K562 (cell line): ENCODE data around the gene MAGI2. TPM values are rescaled to one million over a fixed set of nuclear protein-coding genes. Genes with fewer than 3 reads are reported as not detected.

Source experiments
- ATAC-seq: fragments of 200-7000 bp; cut with Tn5 transposase; 3 replicates; pipeline ENCODE4 v1.9.1; 2020; ENCODE audit warnings: moderate library complexity
- BruUV-seq: library from RNA; stranded (reverse); fragments of 400-500 nt; replicated peaks from 2 replicates; lab custom pipeline; 2021; lab: Mats Ljungman, UMichigan
- CTCF ChIA-PET: fragments of 300-600 bp; formaldehyde crosslinking; extraction: SDS; loops from one replicate; lab custom pipeline; 2021; ENCODE audit warnings: low intra/inter-chr PET ratio; lab: Yijun Ruan, JAX
- POLR2A ChIA-PET: fragments of 300-600, 350-650 bp; sonication (Branson Sonifier 250); formaldehyde crosslinking; extraction: SDS; loops from one replicate; lab custom pipeline; 2021; ENCODE audit warnings: antibody characterized with exemption, inconsistent platforms; lab: Yijun Ruan, JAX
- DNase-seq, 4 experiments: peaks; one replicate each; pipeline versions ENCODE4 v3.0.0 to v3.0.0-alpha.2; 2011 to 2018; ENCODE audit warnings: low spot score in 3 of 4, mixed read lengths in 3 of 4; ENCODE audit errors: extremely low read depth in 1 of 4
- FAIRE-seq: peaks from 2 replicates; lab custom pipeline; 2011; peaks lifted over from hg19 to GRCh38; lab: Jason Lieb, UNC
- H2AFZ ChIP-seq: 2 replicates; pipeline ENCODE4 v1.6.0; 2011; ENCODE audit warnings: low read depth, low read length, control low read depth, inconsistent platforms
- H3K27ac ChIP-seq: fragments of 200-600 bp; 3 replicates; pipeline ENCODE4 v1.8.0; 2011; ENCODE audit warnings: low read depth, mild to moderate bottlenecking, control low read depth, inconsistent platforms, low read length, moderate library complexity, mixed read lengths; ENCODE audit errors: extremely low read depth
- H3K27me3 ChIP-seq, 2 experiments: fragments of 300-600 bp in 1 of 2; 2 replicates in 1 of 2; 3 replicates in 1 of 2; pipeline versions ENCODE4 v1.6.0 to v1.8.0; 2011; ENCODE audit warnings: inconsistent platforms in 2 of 2, low read length in 2 of 2, mild to moderate bottlenecking in 1 of 2, mixed read lengths in 1 of 2, moderate library complexity in 1 of 2; ENCODE audit not compliant: control insufficient read depth in 2 of 2, insufficient read depth in 2 of 2
- H3K36me3 ChIP-seq: fragments of 300-600 bp; 3 replicates; pipeline ENCODE4 v1.8.0; 2011; ENCODE audit warnings: mild to moderate bottlenecking, low read length, inconsistent platforms; ENCODE audit not compliant: control insufficient read depth, insufficient read depth
- H3K4me1 ChIP-seq, 2 experiments: fragments of 200-600 bp in 1 of 2; replicated peaks in 1 of 2; 2 replicates in 1 of 2; 3 replicates in 1 of 2; pipeline versions ENCODE4 v1.5.1 to v1.8.0; 2011; ENCODE audit warnings: inconsistent platforms in 2 of 2, low read length in 2 of 2, mild to moderate bottlenecking in 1 of 2, mixed read lengths in 1 of 2, moderate library complexity in 1 of 2; ENCODE audit not compliant: control insufficient read depth in 2 of 2, insufficient read depth in 2 of 2
- H3K4me2 ChIP-seq: 2 replicates; pipeline ENCODE4 v1.6.1; 2011; ENCODE audit warnings: low read length, control low read depth, inconsistent platforms, mixed read lengths; ENCODE audit not compliant: insufficient read depth
- H3K4me3 ChIP-seq: fragments of 200-600 bp; sonication (generic), shearing (Covaris generic); 2 replicates; pipeline ENCODE4 v1.5.1; 2016; ENCODE audit warnings: control low read depth, inconsistent platforms
- H3K79me2 ChIP-seq: fragments of 200-600 bp; 3 replicates; pipeline ENCODE4 v1.8.0; 2011; ENCODE audit warnings: low read length, inconsistent platforms; ENCODE audit not compliant: control insufficient read depth, insufficient read depth
- H3K9ac ChIP-seq, 2 experiments: 2 replicates each; pipeline versions ENCODE4 v1.6.0 to v1.6.1; 2011; ENCODE audit warnings: low read depth in 2 of 2, low read length in 2 of 2, control low read depth in 1 of 2, inconsistent platforms in 1 of 2, mild to moderate bottlenecking in 1 of 2, mixed read lengths in 1 of 2; ENCODE audit not compliant: insufficient read depth in 1 of 2
- H3K9me1 ChIP-seq: one replicate; pipeline ENCODE4 v1.6.0; 2011; ENCODE audit warnings: inconsistent platforms, mild to moderate bottlenecking, low read length, moderate library complexity; ENCODE audit not compliant: control insufficient read depth, insufficient read depth
- H3K9me3 ChIP-seq: replicated peaks from 2 replicates; pipeline ENCODE4 v1.5.1; 2011; ENCODE audit warnings: low read depth, low read length, inconsistent platforms; ENCODE audit not compliant: control insufficient read depth, insufficient read depth
- H4K20me1 ChIP-seq: replicated peaks from 2 replicates; pipeline ENCODE4 v1.6.1; 2011; ENCODE audit warnings: low read length, inconsistent platforms, mixed read lengths; ENCODE audit not compliant: control insufficient read depth, insufficient read depth
- ARID1B ChIP-seq: fragments of 450-650 bp; IDR thresholded peaks from 2 replicates; pipeline ENCODE4 v1.6.1; 2016; ENCODE audit warnings: antibody characterized with exemption, mild to moderate bottlenecking, inconsistent platforms
- CXXC5 ChIP-seq: fragments of 250-450 bp; sonication (Bioruptor Pico); IDR thresholded peaks from 2 replicates; pipeline ENCODE4 v1.8.0; 2022; ENCODE audit warnings: inconsistent platforms, mild to moderate bottlenecking, moderate library complexity
- FOS ChIP-seq: IDR thresholded peaks from 3 replicates; pipeline ENCODE4 v1.6.1; 2011; ENCODE audit not compliant: insufficient read length; ENCODE audit errors: extremely low read depth
- HNRNPLL ChIP-seq: fragments of 200-400 bp; formaldehyde crosslinking; IDR thresholded peaks from 2 replicates; pipeline ENCODE4 v1.6.1; 2017; ENCODE audit warnings: low read length, low read depth, mild to moderate bottlenecking; ENCODE audit not compliant: poor library complexity, severe bottlenecking
- MCM2 ChIP-seq: fragments of 450-650 bp; IDR thresholded peaks from 2 replicates; pipeline ENCODE4 v1.6.1; 2017; ENCODE audit warnings: low read depth, mild to moderate bottlenecking
- MEF2D ChIP-seq: conservative IDR thresholded peaks from 2 replicates; pipeline ENCODE4 v1.6.1; 2016; ENCODE audit warnings: low read depth, missing genetic modification characterization, missing compliant biosample characterization
- NFXL1 ChIP-seq: fragments of 450-650 bp; formaldehyde crosslinking; IDR thresholded peaks from 2 replicates; pipeline ENCODE4 v1.4.0; 2021; ENCODE audit warnings: mild to moderate bottlenecking
- NR1H2 ChIP-seq: sonication (generic); formaldehyde crosslinking; IDR thresholded peaks from 2 replicates; pipeline ENCODE4 v1.4.0; 2020; ENCODE audit warnings: mild to moderate bottlenecking, missing genetic modification reagents
- PCBP2 ChIP-seq: fragments of 200-400 bp; formaldehyde crosslinking; IDR thresholded peaks from 2 replicates; pipeline ENCODE4 v1.6.1; 2018; ENCODE audit warnings: low read length, low read depth, mild to moderate bottlenecking, moderate library complexity; ENCODE audit not compliant: poor library complexity, severe bottlenecking
- PRMT5 ChIP-seq: sonication (generic); formaldehyde crosslinking; IDR thresholded peaks from 2 replicates; pipeline ENCODE4 v1.5.0; 2020; ENCODE audit warnings: missing genetic modification reagents
- SMAD2 ChIP-seq: fragments of 150-350 bp; IDR thresholded peaks from 2 replicates; pipeline ENCODE4 v1.6.1; 2014; ENCODE audit warnings: low read depth, mild to moderate bottlenecking, low read length
- SRSF3 ChIP-seq: fragments of 200-400 bp; formaldehyde crosslinking; IDR thresholded peaks from 2 replicates; pipeline ENCODE4 v1.6.1; 2016; ENCODE audit warnings: mild to moderate bottlenecking, low read length, moderate library complexity; ENCODE audit not compliant: insufficient read depth
- TGIF2 ChIP-seq: sonication (generic); formaldehyde crosslinking; IDR thresholded peaks from 2 replicates; pipeline ENCODE4 v1.8.1; 2022; ENCODE audit warnings: mild to moderate bottlenecking, missing genetic modification reagents, moderate library complexity
- ZNF785 ChIP-seq: fragments of 250-450 bp; sonication (Bioruptor Pico); IDR thresholded peaks from 2 replicates; pipeline ENCODE4 v1.4.0; 2020; ENCODE audit warnings: mild to moderate bottlenecking
- WGBS: fragments of 100-300 bp; shearing (Covaris generic); methylation state at CpG from one replicate; pipeline ENCODE4 v1.1.6; 2016; ENCODE audit warnings: low coverage, mixed read lengths; ENCODE audit not compliant: insufficient coverage; ENCODE audit errors: missing lambda C conversion rate; 5-methylcytosine and 5-hydroxymethylcytosine counted together
- in situ Hi-C: fragments of 300-500 bp; cut with MboI; formaldehyde crosslinking; loops from 4 replicates; pipeline ENCODE4 v1.15.0; 2018; ENCODE audit warnings: inconsistent platforms, mixed read lengths
- intact Hi-C: fragments of 100-400 bp; cut with micrococcal nuclease; formaldehyde crosslinking; loops from 2 replicates; pipeline ENCODE4 v1.14.2; 2022
- polyA plus RNA-seq, 8 experiments: library from polyadenylated mRNA; depleted of rRNA in 4 of 8; stranded (reverse) in 5 of 8; unstranded in 3 of 8; fragments of >200 nt; fragmentation: Nextera tagmentation in 2 of 8; fragmentation: Illumina TruSeq in 1 of 8; extraction: Ambion mirVana in 2 of 8; extraction: Trizol in 1 of 8; gene quantifications; 2 replicates each; pipeline versions ENCODE4 v1.2.1 to v1.2.3, GENCODE V29; 2011 to 2014; ENCODE audit warnings: inconsistent platforms in 1 of 8, missing spikeins in 1 of 8
- total RNA-seq, 7 experiments: library from RNA; depleted of rRNA in 6 of 7; stranded (reverse); fragments of >200 nt in 6 of 7; fragmentation: Illumina TruSeq in 2 of 7; extraction: Trizol in 2 of 7; gene quantifications; 2 replicates each; pipeline versions ENCODE4 v1.2.1 to v1.2.3, GENCODE V29; 2011 to 2021; ENCODE audit warnings: low replicate concordance in 1 of 7
- TF ChIP-seq, protein P1 (sequence below), 2 experiments: fragments of 450-650 bp in 1 of 2; sonication (generic) in 1 of 2; formaldehyde crosslinking in 1 of 2; IDR thresholded peaks in 1 of 2; conservative IDR thresholded peaks in 1 of 2; 2 replicates each; pipeline versions ENCODE4 v1.6.1 to v1.8.1; 2016 to 2023; ENCODE audit warnings: mild to moderate bottlenecking in 2 of 2, moderate library complexity in 2 of 2, inconsistent platforms in 1 of 2, missing genetic modification reagents in 1 of 2

Gene MAGI2
- total and polyA plus RNA-seq, 9 of the 15 experiments (the other 6 are each of a cell fraction or from before 2014, with no cell fraction given): 0.27 to 1.4 (median 0.70) TPM

DNA sequence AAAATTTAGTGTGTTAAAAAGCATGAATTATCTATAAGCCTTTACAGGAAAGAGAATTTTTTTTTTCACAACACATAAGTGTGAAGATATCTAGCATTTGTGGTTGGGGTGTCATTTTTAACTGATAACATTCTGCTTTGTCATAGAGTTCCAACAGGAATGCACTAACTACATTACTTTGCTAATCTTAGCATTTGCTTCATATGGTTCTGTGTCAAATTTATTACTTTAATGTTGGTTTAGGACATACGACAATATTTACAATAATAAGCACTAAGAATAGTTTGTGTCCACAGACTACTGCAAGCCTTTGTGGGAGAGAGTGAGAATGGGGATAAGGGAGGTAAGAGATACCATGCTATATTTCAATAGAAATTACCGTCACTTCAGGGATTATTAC lies 40.6 kb upstream of the MAGI2 start:
- H3K27ac ChIP-seq: no peak overlapping the region
- no peak overlapping the region for H3K4me2 ChIP-seq
- H3K9ac ChIP-seq: no peak overlapping the region
- 0% methylated on average over 2 of the region's 2 CpGs for WGBS
- H3K9me1 ChIP-seq: no peaks in the 10 kb centered on the region
- no TSS peak for BruUV-seq
- H3K4me1 ChIP-seq: no peaks in the 10 kb centered on the region
- FAIRE-seq (no peak), ATAC-seq (no peak), DNase-seq (no peak)
- CTCF ChIA-PET: no interaction called here
- no peaks in the 10 kb centered on the region for H3K27me3 ChIP-seq
- H2AFZ ChIP-seq: no peak overlapping the region
- 0 out of 2 replicates have a peak, but pooled peaks cover 2% of the 10 kb centered on the region for H3K9me3 ChIP-seq
- intact Hi-C loops (no loop called here), in situ Hi-C loops (no loop called here)
- no peaks in the 10 kb centered on the region for H3K36me3 ChIP-seq
- no peak for TF ChIP-seq ARID1B
- no peak overlapping the region for H3K4me3 ChIP-seq
- no peaks in the 10 kb centered on the region for H4K20me1 ChIP-seq
- POLR2A ChIA-PET: no interaction called here
- H3K79me2 ChIP-seq: no peaks in the 10 kb centered on the region

- Histone ChIP-seq H3K4me2 (no peak overlapping the region), H2AFZ (no peak overlapping the region), H3K27ac (no peak overlapping the region), H3K4me1 (no peaks in the 10 kb centered on the region), H3K9ac (no peak overlapping the region), H3K9me3 (peaks cover 2% of the 10 kb centered on the region; the same call in 1 of the 2 replicates), H3K4me3 (no peak overlapping the region), H3K9me1 (no peaks in the 10 kb centered on the region), H3K36me3 (no peaks in the 10 kb centered on the region), H4K20me1 (no peaks in the 10 kb centered on the region), H3K27me3 (no peaks in the 10 kb centered on the region), H3K79me2 (no peaks in the 10 kb centered on the region)
- FAIRE-seq: no peak
- intact Hi-C loops (no loop called here), in situ Hi-C loops (no loop called here)
- DNase-seq: no peak
- ATAC-seq: no peak
- no TSS peak for BruUV-seq
- ChIA-PET CTCF (no interaction called here), POLR2A (no interaction called here)
- TF ChIP-seq SMAD2: no peak
- TF ChIP-seq CXXC5 (CRISPR knock-in tag): no peak
- no peak for TF ChIP-seq ZNF785 (CRISPR knock-in tag)
- TF ChIP-seq, protein P1, sequence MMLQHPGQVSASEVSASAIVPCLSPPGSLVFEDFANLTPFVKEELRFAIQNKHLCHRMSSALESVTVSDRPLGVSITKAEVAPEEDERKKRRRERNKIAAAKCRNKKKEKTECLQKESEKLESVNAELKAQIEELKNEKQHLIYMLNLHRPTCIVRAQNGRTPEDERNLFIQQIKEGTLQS (IDR thresholded peaks at IDR 0.05): no peak
- TF ChIP-seq, protein P1 (CRISPR knock-in tag; conservative IDR thresholded peaks at IDR 0.05): no peak
- no peak for TF ChIP-seq PRMT5
- no peak for TF ChIP-seq PCBP2
- TF ChIP-seq NR1H2: no peak
- TF ChIP-seq TGIF2: no peak
- no peak for TF ChIP-seq MEF2D (tag)
- no peak for TF ChIP-seq FOS
- TF ChIP-seq SRSF3: no peak
- no peak for TF ChIP-seq HNRNPLL
- no peak for TF ChIP-seq MCM2
- no peak for TF ChIP-seq NFXL1
- TF ChIP-seq ARID1B: no peak
These were observed 35.9 kb upstream of the MAGI2 start for GRCh38 chr7:79489371-79489770.
